Fibroblast of mammary gland (primary cell): ENCODE measurements around the gene PITPNM3.

Experiments used
- DNase-seq: peaks from one replicate; pipeline ENCODE4 v3.0.0-alpha.2; 2010; ENCODE audit warnings: low read depth
- H3K4me3 ChIP-seq: 2 replicates; pipeline ENCODE4 v1.5.1; 2011; ENCODE audit warnings: low read depth, mild to moderate bottlenecking, low read length, moderate library complexity; ENCODE audit not compliant: control insufficient read depth
- CTCF ChIP-seq: conservative IDR thresholded peaks from 2 replicates; pipeline ENCODE4 v1.5.1; 2011; ENCODE audit warnings: low read depth, low read length, inconsistent platforms; ENCODE audit not compliant: control insufficient read depth, insufficient read depth

PITPNM3 gene

GRCh38 chr17:6551869-6552531 is 4.4 kb downstream of the PITPNM3 start:
- no peak for TF ChIP-seq CTCF
- DNase-seq = no peak
- H3K4me3 ChIP-seq = no peak overlapping the region

- TF ChIP-seq CTCF = no peak
- no peak for DNase-seq
- H3K4me3 ChIP-seq = no peak overlapping the region
Observed at GRCh38 chr17:6551356-6551755, 5.0 kb downstream of the PITPNM3 start.

- no peak overlapping the region for H3K4me3 ChIP-seq
- no peak for DNase-seq
- TF ChIP-seq CTCF = no peak
Observed at GRCh38 chr17:6549384-6550036, 6.8 kb downstream of the PITPNM3 start.

GRCh38 chr17:6548578-6549330 is 7.6 kb downstream of the PITPNM3 start:
- TF ChIP-seq CTCF = no peak
- no peak for DNase-seq
- H3K4me3 ChIP-seq = no peak overlapping the region

- DNase-seq = no peak
- TF ChIP-seq CTCF = no peak
- H3K4me3 ChIP-seq = no peak overlapping the region
Observed at GRCh38 chr17:6548034-6548433, 8.3 kb downstream of the PITPNM3 start.

GRCh38 chr17:6547336-6547735 is 9.0 kb downstream of the PITPNM3 start:
- no peak for DNase-seq
- no peak for TF ChIP-seq CTCF
- no peak overlapping the region for H3K4me3 ChIP-seq
